ENCODE measurements around the gene P2RX2. TPM values are rescaled to one million over a fixed set of nuclear protein-coding genes. Genes with fewer than 3 reads are reported as not detected.
"Not testable (repeated sequence)": the region's sequence is repeated elsewhere in the genome, so short reads cannot be mapped to it uniquely, and the experiment has no call there.

Gene P2RX2
- total RNA-seq, 2 experiments from 2014 or later, result not detected

DNA sequence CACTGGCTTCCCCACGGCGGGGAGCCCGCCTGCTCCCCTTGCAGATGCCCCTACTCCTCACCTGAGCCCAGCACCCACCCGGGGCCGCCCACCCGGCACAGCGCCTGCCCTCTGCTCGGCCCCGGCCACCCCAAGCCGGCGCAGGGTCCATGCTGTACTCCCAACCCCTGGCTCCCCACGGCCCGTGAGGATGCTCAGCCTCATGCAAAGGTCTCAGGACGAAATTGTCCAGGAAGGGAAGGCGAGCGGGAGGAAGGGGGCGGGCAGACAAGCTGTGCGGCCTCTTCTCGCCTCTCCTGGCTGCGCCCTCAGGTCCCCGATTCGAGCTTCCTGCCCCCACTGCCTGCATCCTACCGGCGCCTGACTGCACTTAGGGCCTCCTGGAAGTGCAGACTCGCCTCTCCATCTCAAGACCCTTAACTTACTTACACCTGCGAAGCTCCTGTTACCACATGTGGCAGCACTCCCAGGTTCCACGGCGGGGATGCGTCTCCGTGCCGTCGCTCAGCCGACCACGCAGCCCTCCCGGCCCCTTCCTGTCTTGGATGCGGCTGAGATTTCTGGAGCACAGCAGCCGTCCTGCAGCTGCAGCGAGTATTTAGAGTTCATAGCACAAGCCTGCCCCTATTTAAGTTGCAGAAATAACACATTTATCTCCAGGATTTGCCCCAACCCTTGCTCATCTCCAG is 26.1 kb upstream of the P2RX2 start:
- Mint-ChIP-seq H3K27me3 (peaks cover 35% of the 10 kb centered on the region), H3K27ac (no peak overlapping the region), H3K36me3 (no peaks in the 10 kb centered on the region), H3K9me3 (no peaks in the 10 kb centered on the region), H3K4me1 (peaks cover 1% of the 10 kb centered on the region), H3K4me3 (no peak overlapping the region)
- DNase-seq, result no peak

DNA sequence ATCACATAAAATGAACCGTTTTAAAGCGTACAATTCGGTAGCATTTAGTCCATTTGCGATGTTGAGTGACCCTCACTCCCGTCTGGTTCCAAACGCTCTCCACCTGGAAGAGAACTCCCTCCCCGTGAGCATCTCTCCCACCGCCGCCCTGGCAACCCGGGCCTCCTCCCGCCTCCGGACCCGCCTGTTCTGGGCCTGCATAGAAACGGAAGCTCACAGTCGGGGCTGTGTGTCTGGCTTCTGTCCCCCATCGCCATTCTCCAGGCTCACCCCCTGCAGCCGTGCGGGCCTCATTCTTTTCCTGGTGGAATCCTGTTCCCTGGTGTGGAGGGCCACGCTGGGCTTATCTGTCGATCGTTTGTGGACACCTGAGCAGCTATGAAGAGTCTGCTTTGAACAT is 25.5 kb upstream of the P2RX2 start:
- H3K27me3 Mint-ChIP-seq, result peaks cover 40% of the 10 kb centered on the region
- H3K4me1 Mint-ChIP-seq, result peaks cover 5% of the 10 kb centered on the region
- no peaks in the 10 kb centered on the region for H3K9me3 Mint-ChIP-seq
- H3K36me3 Mint-ChIP-seq, result no peaks in the 10 kb centered on the region
- no peak overlapping the region for H3K4me3 Mint-ChIP-seq
- H3K27ac Mint-ChIP-seq, result no peak overlapping the region
- DNase-seq, result no peak

DNA sequence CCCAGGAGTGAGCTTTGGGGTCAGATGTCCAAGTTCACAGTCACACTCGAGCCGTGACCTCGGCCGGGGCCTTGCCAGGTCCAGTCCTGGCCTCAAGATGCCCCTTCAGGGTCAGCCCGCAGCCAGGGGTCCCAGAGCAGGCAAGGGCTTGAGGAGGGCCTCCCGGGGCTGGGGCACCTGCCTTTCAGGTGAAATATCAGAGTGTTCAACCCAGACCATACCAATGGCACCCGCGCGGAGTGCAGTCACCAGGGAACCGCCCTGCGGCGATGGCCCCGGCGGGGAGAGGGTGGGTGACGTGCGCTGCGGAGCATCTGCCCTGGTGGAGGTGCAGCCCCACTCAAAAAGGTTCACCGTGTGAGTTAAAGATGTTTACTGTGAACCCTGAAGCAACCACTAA is 25.1 kb upstream of the P2RX2 start:
- no peak overlapping the region for H3K27ac Mint-ChIP-seq
- DNase-seq, result no peak
- peaks cover 5% of the 10 kb centered on the region for H3K4me1 Mint-ChIP-seq
- H3K9me3 Mint-ChIP-seq, result no peaks in the 10 kb centered on the region
- H3K4me3 Mint-ChIP-seq, result no peak overlapping the region
- H3K36me3 Mint-ChIP-seq, result no peaks in the 10 kb centered on the region
- peaks cover 42% of the 10 kb centered on the region for H3K27me3 Mint-ChIP-seq

- no peak overlapping the region for H3K4me3 Mint-ChIP-seq
- DNase-seq, result peak; percentile 29
- H3K4me1 Mint-ChIP-seq, result peaks cover 8% of the 10 kb centered on the region
- H3K27me3 Mint-ChIP-seq, result peaks cover 47% of the 10 kb centered on the region
- H3K36me3 Mint-ChIP-seq, result no peaks in the 10 kb centered on the region
- no peaks in the 10 kb centered on the region for H3K9me3 Mint-ChIP-seq
- no peak overlapping the region for H3K27ac Mint-ChIP-seq
Measured at GRCh38 chr12:132593938-132594358, 24.6 kb upstream of the P2RX2 start.

DNA sequence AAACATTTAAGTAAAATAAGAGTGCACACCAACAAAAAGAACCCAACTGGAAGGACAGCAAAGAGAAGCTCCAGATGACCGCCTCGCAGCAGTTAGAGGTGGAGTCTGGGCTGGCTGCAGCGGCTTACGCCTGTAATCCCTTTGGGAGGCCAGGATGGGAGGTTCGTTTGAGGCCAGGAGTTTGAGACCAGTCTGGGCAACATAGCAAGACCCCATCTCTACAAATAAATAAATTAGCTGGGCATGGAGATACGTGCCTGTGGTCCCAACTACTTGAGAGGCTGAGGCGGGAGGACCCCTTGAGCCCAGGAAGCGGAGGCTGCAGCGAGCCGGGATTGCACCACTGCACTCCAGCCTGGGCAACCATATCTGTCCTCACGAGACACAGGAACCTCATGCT is 23.4 kb upstream of the P2RX2 start:
- peaks cover 11% of the 10 kb centered on the region for H3K4me1 Mint-ChIP-seq
- H3K4me3 Mint-ChIP-seq, result no peak overlapping the region
- no peaks in the 10 kb centered on the region for H3K9me3 Mint-ChIP-seq
- no peaks in the 10 kb centered on the region for H3K36me3 Mint-ChIP-seq
- peaks cover 58% of the 10 kb centered on the region for H3K27me3 Mint-ChIP-seq
- no peak for DNase-seq
- H3K27ac Mint-ChIP-seq, result no peak overlapping the region

DNA sequence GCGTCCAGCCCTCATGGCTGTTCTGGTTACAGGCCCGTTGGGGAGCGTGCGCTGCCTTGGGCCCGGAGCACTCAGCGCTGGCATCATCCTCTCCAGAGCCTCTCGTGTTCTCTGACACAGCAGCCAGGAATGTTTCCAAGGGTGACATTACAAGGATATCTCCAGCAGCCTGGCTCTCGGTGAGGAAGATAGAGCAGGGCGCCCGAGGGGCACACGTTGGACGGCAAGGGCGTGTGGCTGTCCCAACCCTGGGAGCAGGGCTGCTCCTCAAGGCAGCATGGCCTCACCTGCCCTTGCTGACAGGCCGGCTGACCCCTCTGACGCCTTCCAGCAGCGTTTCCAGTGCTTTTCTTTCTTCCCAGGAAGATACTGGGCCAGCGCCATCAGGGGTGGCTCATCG is 22.6 kb upstream of the P2RX2 start:
- Mint-ChIP-seq H3K27ac (no peak overlapping the region), H3K27me3 (peaks cover 65% of the 10 kb centered on the region), H3K4me3 (no peak overlapping the region), H3K4me1 (peaks cover 15% of the 10 kb centered on the region), H3K9me3 (no peaks in the 10 kb centered on the region), H3K36me3 (no peaks in the 10 kb centered on the region)
- DNase-seq, result no peak

DNA sequence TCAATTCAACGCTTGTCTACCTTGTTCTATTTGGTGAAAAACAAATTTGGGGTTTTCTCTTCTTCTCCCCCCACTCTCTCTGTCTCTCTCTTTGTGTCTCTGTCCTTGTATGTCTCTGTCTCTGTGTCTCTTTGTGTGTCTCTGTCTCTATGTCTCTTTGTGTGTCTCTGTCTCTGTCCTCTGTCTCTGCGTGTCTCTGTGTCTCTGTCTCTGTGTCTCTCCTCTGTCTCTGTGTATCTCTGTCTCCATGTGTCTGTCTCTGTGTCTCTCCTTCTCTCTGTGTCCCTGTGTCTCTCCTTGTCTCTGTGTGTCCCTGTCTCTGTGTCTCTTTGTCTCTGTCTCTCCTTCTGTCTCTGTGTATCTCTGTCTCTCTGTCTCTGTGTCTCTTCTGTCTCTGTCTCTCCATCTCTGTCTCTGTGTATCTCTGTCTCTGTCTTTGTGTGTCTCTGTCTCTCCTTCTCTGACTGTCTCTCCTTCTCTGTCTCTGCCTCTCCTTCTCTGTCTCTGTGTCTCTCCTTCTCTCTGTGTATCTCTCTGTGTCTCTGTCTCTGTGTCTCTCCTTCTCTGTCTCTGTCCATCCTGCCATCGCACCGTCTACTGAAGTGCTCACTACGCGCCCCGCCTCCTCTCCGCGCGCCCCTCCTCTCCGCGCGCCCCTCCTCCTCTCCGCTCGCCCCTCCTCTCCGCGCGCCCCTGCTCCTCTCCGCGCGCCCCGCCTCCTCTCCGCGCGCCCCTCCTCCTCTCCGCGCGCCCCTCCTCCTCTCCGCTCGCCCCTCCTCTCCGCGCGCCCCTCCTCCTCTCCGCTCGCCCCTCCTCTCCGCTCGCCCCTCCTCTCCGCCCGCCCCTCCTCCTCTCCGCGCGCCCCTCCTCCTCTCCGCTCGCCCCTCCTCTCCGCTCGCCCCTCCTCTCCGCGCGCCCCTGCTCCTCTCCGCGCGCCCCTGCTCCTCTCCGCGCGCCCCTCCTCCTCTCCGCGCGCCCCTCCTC is 21.0 kb upstream of the P2RX2 start:
- no peak for DNase-seq
- Mint-ChIP-seq H3K36me3 (no peaks in the 10 kb centered on the region), H3K4me1 (peaks cover 16% of the 10 kb centered on the region), H3K27me3 (peaks cover 78% of the 10 kb centered on the region), H3K4me3 (peak overlapping the region; percentile 77), H3K27ac (no peak overlapping the region), H3K9me3 (no peaks in the 10 kb centered on the region)

GRCh38 chr12:132599502-132599901 is 19.1 kb upstream of the P2RX2 start:
- peaks cover 16% of the 10 kb centered on the region for H3K4me1 Mint-ChIP-seq
- not testable (repeated sequence) for H3K36me3 Mint-ChIP-seq, H3K9me3 Mint-ChIP-seq, H3K27ac Mint-ChIP-seq, H3K4me3 Mint-ChIP-seq, DNase-seq
- H3K27me3 Mint-ChIP-seq, result peaks cover 76% of the 10 kb centered on the region

GRCh38 chr12:132600048-132601032 is 18.2 kb upstream of the P2RX2 start:
- peak overlapping the region; percentile 56 for H3K4me3 Mint-ChIP-seq
- peak; percentile 45 for DNase-seq
- H3K27me3 Mint-ChIP-seq, result peaks cover 81% of the 10 kb centered on the region
- no peak overlapping the region for H3K27ac Mint-ChIP-seq
- H3K9me3 Mint-ChIP-seq, result no peaks in the 10 kb centered on the region
- peaks cover 16% of the 10 kb centered on the region for H3K4me1 Mint-ChIP-seq
- no peaks in the 10 kb centered on the region for H3K36me3 Mint-ChIP-seq

DNA sequence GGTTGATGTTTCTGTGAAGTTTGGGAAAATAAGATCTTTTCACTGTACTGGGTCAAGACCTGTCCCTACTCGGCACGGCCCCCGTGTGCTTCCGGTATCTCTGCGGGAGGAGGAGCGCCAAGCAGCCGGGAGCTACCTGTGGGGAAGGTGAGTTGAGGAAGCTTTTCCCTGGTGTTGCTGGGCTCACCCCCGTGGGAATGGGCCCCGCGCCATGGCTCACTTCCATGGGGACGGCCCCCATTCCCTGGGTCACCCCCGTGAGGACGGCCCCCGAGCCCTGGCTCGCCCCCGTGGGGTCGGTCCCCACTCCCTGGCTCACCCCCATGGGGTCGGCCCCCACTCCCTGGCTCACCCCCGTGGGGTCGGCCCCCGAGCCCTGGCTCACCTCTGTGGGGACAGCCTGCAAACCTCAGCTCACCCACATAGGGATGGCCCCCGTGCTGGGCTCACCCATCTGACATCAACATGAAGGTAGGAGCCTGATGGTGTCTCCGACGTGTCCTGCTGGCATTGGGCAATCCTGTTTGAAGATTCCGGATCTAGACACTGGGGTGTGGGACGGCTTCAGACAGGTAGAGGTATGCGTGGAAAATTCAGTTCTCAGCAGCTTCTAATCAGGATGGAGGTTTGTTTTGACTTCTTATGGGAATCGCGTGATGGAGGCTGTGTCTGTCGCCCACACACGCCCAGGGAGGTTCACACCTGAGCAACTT is 17.2 kb upstream of the P2RX2 start:
- no peaks in the 10 kb centered on the region for H3K9me3 Mint-ChIP-seq
- peaks cover 80% of the 10 kb centered on the region for H3K27me3 Mint-ChIP-seq
- H3K4me1 Mint-ChIP-seq, result peaks cover 17% of the 10 kb centered on the region
- no peak overlapping the region for H3K27ac Mint-ChIP-seq
- DNase-seq, result no peak
- no peaks in the 10 kb centered on the region for H3K36me3 Mint-ChIP-seq
- H3K4me3 Mint-ChIP-seq, result peak overlapping the region; percentile 56

DNA sequence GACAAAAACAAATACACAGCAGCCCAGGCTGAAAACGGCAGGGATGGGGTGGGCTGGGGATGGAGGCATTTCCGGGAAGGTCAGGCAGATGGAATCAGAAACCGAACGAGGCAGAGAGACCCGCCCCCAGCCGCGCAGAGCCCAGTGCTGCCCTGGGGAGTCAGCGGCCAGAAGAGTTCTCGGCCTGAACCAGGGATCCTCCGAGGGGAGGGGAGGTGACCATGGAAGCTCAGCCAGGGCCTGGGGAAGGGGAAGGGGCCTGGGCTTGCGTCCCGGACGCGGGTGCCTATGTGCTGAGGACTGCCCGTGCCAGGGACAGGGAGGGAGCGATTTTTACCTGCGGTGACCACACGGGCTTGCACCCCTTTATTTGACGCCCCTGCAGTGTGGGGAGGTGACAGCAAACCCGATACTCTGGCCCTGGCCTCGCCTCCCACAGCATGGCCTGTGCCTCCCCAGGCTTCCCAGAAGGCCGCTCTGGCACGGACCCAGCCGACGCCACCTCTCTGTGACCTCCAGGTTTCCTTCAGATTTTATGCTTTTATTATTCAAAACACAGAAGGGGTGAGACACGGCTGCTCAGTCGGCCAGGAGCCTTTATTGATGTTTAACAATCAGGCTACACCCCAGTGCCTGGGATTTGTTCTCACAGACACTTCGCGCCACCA is 15.9 kb upstream of the P2RX2 start:
- Mint-ChIP-seq H3K9me3 (no peaks in the 10 kb centered on the region), H3K36me3 (no peaks in the 10 kb centered on the region), H3K4me3 (no peak overlapping the region), H3K27me3 (peaks cover 80% of the 10 kb centered on the region), H3K27ac (no peak overlapping the region), H3K4me1 (peaks cover 17% of the 10 kb centered on the region)
- no peak for DNase-seq

DNA sequence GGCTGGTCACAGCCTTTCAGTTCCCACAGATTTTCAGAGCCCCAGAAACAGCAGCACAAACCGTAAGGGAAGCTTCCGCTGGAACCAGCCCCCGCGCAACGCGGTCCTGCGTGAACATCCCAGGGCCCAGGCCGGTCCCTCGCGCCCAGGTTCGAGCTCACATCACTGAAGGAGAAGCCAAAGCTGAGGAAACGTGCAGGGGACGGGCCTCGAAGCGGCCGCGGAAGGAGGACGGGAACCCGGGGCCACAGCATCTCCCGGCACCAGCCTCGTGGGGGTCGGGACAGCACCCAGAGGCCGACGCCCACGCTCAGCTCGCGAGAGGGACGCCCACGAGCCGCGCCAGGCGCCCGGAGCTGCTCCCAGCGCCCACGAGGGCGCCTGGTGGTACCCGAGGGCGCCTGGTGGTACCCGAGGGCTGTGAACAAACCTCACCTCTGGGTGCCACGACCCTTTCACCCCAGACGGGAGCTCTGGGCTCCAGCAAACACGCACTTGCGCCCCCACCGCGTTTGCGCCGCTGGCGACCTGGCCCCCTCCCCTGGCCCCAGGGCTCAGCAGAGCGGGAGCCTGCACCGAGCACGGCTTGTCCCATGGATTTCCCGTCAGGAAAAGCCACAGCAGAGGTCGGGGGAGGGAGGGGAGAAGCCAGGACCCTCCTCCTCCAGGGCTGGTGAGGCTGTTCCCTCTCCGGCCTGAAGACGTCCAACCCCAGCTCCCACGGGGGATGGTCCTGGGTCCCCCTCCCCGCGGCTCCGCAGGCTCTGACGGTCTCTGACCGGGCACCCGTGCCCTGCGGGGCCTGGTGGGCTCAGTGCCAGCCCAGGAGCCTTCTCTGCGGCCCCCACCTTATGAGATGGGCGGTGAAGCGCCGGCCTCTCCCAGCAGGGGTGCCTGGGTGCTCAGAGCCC is 15.1 kb upstream of the P2RX2 start:
- Mint-ChIP-seq H3K4me1 (peaks cover 22% of the 10 kb centered on the region), H3K9me3 (no peaks in the 10 kb centered on the region), H3K27me3 (peaks cover 83% of the 10 kb centered on the region), H3K27ac (no peak overlapping the region), H3K36me3 (no peaks in the 10 kb centered on the region), H3K4me3 (no peak overlapping the region)
- no peak for DNase-seq

- peaks cover 81% of the 10 kb centered on the region for H3K27me3 Mint-ChIP-seq
- peaks cover 19% of the 10 kb centered on the region for H3K4me1 Mint-ChIP-seq
- no peaks in the 10 kb centered on the region for H3K9me3 Mint-ChIP-seq
- DNase-seq, result no peak
- H3K27ac Mint-ChIP-seq, result no peak overlapping the region
- no peaks in the 10 kb centered on the region for H3K36me3 Mint-ChIP-seq
- H3K4me3 Mint-ChIP-seq, result no peak overlapping the region
Measured at GRCh38 chr12:132604151-132604618, 14.4 kb upstream of the P2RX2 start.
